WERI-Rb-1 (cell line): ENCODE measurements around the gene OGFOD1.
"Not testable (repeated sequence)": the region's sequence is repeated elsewhere in the genome, so short reads cannot be mapped to it uniquely, and the experiment has no call there.

Experiments used
- DNase-seq: peaks from one replicate; pipeline ENCODE4 v3.0.0-alpha.2; 2020
- H3K27ac ChIP-seq: fragments of 250-450 bp; sonication (Bioruptor Pico); 2 replicates; pipeline ENCODE4 v1.5.1; 2020; ENCODE audit warnings: mild to moderate bottlenecking, moderate library complexity
- H3K27me3 ChIP-seq: fragments of 250-450 bp; sonication (Bioruptor Pico); 2 replicates; pipeline ENCODE4 v1.5.1; 2021; ENCODE audit warnings: mild to moderate bottlenecking, low read depth, moderate library complexity; ENCODE audit not compliant: insufficient read depth, severe bottlenecking
- H3K36me3 ChIP-seq: fragments of 250-450 bp; sonication (Bioruptor Pico); 2 replicates; pipeline ENCODE4 v1.5.1; 2020; ENCODE audit warnings: mild to moderate bottlenecking, moderate library complexity
- H3K4me3 ChIP-seq: 2 replicates; pipeline ENCODE4 v1.5.1; 2011; ENCODE audit warnings: low read depth, mild to moderate bottlenecking, control low read depth, low read length
- H3K9me3 ChIP-seq: fragments of 250-450 bp; sonication (Bioruptor Pico); 2 replicates; pipeline ENCODE4 v1.5.1; 2021; ENCODE audit warnings: mild to moderate bottlenecking, moderate library complexity; ENCODE audit not compliant: severe bottlenecking
- CTCF ChIP-seq: IDR thresholded peaks from 2 replicates; pipeline ENCODE4 v1.5.1; 2011; ENCODE audit warnings: low read depth, mild to moderate bottlenecking, control low read depth, inconsistent platforms, low read length

OGFOD1 gene

GRCh38 chr16:56483394-56483793 is 32.0 kb downstream of the OGFOD1 start:
- no peaks in the 10 kb centered on the region for H3K9me3 ChIP-seq
- H3K27ac ChIP-seq: peak overlapping the region; percentile 86
- DNase-seq: no peak
- peaks cover 27% of the 10 kb centered on the region for H3K36me3 ChIP-seq
- H3K27me3 ChIP-seq: no peaks in the 10 kb centered on the region
- no peak overlapping the region for H3K4me3 ChIP-seq
- no peak for TF ChIP-seq CTCF

GRCh38 chr16:56488035-56488434 is 36.7 kb downstream of the OGFOD1 start:
- no peaks in the 10 kb centered on the region for H3K9me3 ChIP-seq
- peaks cover 12% of the 10 kb centered on the region for H3K36me3 ChIP-seq
- no peak for TF ChIP-seq CTCF
- no peak overlapping the region for H3K4me3 ChIP-seq
- H3K27me3 ChIP-seq: no peaks in the 10 kb centered on the region
- peak overlapping the region; percentile 30 for H3K27ac ChIP-seq
- peak; percentile 65 for DNase-seq

GRCh38 chr16:56488868-56489267 is 37.5 kb downstream of the OGFOD1 start:
- H3K27me3 ChIP-seq, H3K27ac ChIP-seq, DNase-seq, H3K36me3 ChIP-seq, H3K9me3 ChIP-seq, H3K4me3 ChIP-seq: not testable (repeated sequence)

GRCh38 chr16:56491657-56492261 is 40.4 kb downstream of the OGFOD1 start:
- no peaks in the 10 kb centered on the region for H3K27me3 ChIP-seq
- no peak overlapping the region for H3K4me3 ChIP-seq
- no peak overlapping the region for H3K27ac ChIP-seq
- no peaks in the 10 kb centered on the region for H3K9me3 ChIP-seq
- no peak for TF ChIP-seq CTCF
- DNase-seq: no peak
- peaks cover 6% of the 10 kb centered on the region for H3K36me3 ChIP-seq

DNA sequence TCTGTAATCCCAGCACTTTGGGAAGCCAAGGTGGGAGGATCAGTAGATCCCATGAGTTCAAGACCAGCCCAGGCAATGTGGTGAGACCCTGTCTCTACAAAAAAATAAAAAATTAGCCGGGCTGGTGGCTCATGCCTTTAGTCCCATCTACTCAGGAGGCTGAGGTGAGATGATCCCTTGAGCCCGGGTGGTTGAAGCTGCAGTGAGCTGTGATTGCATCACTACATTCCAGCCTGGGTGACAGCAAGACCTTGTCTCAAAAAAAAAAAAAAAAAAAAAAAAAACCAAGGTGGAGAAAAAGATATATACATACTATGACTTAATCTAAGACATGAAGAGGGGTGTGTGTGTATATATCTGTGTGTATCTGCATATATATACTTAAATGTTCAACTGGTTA is 41.8 kb downstream of the OGFOD1 start:
- Histone ChIP-seq H3K27ac (no peak overlapping the region), H3K36me3 (peaks cover 13% of the 10 kb centered on the region), H3K9me3 (no peaks in the 10 kb centered on the region), H3K4me3 (no peak overlapping the region), H3K27me3 (no peaks in the 10 kb centered on the region)
- DNase-seq: no peak
- TF ChIP-seq CTCF: no peak

DNA sequence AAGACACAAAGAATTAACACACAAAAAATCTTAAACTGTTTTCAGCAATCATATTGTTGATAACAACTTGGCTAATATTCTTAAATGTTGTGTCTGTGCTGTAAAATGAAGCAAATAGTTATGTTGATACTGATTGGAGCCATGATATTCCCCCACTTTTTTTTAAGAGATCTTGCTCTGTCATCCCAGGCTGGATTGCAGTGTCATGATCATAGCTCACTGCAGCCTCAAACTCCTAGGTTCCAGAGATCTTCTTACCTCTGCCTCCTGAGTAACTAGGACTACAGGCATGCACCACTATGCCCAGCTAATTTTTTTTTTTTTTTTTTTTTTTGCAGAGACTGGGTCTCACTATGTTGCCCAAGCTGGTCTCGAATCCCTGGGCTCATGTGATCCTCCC is 42.5 kb downstream of the OGFOD1 start:
- Histone ChIP-seq H3K27me3 (no peaks in the 10 kb centered on the region), H3K9me3 (no peaks in the 10 kb centered on the region), H3K36me3 (peaks cover 16% of the 10 kb centered on the region), H3K27ac (no peak overlapping the region), H3K4me3 (no peak overlapping the region)
- no peak for DNase-seq
- no peak for TF ChIP-seq CTCF
